ENCODE results near the gene RPS6KB2.
A peak's percentile ranks its signal among the peaks of the same experiment; 100 is the strongest.
"Not testable (repeated sequence)": the region's sequence is repeated elsewhere in the genome, so short reads cannot be mapped to it uniquely, and the experiment has no call there.

Gene RPS6KB2

DNA sequence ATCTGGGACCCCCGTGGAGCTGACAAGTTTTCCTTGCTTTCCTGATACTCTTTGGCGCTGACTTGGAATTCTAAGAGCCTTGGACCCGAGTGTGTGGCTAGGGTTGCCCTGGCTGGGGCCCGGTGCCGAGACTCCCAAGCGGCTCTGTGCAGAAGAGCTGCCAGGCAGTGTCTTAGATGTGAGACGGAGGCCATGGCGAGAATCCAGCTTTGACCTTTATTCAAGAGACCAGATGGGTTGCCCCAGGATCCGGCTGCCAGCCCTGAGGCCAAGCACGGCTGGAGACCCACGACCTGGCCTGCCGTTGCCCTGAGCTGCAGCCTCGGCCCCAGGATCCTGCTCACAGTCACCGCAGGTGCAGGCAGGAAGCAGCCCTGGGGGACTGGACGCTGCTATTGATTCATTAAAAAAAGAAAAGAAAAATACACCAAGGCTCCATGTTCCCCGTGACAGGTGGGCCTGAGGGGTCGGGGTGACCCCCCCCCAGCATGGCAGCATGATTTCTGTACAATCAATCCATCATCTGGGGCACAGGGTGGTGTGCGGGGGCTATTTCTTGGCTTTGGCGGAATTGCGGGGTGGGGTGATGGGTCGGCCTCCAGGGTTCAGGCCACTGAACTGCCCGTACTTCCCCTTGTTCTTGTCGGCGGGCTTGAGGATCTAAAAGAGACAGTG lies 30.2 kb upstream of the RPS6KB2 start:
- no peak for DNase-seq (ENCODE audit: low read depth)

DNA sequence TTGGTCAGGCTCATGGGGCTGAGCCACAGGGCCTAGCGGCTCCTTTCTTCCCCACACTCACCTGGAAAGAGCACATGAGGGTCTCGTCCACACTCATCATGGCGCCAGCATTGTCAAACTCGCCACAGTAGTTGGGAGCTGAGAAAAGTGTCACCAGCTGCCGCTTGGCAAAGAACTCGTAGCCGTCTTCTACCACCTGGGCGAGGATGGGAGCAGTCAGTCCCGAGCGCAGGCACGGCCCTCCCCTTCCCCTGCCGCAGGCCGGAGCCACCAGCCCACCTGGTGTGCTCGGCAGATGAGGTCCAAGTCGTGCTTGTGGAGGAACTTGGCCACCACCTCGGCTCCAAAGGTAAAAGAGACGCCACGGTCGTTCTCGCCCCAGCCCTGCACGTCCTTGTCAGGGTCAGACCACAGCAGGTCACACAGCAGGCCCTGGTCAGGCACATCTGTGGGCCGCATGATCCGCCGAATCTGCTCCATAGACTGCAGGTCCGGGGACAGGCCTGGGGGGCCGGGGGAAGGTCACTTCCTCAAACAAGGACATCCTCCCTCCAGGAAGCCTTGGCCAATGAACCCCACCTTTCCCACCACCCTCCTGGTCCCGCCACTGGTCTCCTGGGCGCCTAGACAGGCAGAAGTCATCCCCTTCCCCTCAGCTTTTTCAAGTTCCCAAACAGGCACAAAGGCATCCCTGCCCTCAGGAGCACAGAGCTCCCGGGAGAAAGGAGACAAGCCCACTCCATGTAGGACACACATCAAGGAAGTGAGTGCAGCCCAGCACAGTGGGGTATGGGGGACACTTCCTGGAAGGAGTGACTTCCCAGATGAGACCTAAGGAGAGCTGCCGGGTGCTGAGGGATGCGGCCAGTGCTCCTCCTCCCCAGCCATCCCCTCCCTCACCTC lies 29.4 kb upstream of the RPS6KB2 start:
- no peak for DNase-seq (ENCODE audit: low read depth)

DNA sequence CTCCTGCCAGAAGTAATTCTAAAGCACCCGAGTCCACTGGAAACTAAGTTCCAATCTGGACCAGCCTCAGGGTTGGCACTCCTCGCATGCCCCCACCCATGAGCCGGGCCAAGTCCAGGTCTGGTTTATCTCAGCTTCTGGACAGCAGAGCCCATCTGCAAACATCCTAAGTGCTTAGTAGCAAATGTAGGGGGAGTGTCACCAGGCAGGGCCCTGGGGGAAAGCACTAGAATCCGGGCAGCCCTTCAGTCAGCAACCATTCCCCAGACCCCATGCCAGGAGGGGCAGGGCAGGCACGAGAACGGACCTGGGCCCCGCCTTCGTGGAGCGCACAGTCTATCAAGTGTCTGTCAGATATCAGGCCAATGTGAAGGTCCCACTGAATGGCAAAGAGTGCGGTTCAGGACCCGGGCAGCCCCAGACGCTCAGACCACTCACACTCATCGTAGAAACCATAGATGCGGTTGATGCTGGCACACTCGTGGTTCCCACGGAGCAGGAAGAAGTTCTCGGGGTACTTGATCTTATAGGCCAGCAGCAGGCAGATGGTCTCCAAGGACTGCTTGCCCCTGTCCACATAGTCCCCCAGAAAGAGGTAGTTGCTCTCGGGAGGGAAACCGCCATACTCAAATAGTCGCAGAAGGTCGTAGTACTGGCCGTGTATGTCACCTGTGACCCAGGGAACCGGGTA lies 27.9 kb upstream of the RPS6KB2 start:
- DNase-seq (ENCODE audit: low read depth), result no peak

DNA sequence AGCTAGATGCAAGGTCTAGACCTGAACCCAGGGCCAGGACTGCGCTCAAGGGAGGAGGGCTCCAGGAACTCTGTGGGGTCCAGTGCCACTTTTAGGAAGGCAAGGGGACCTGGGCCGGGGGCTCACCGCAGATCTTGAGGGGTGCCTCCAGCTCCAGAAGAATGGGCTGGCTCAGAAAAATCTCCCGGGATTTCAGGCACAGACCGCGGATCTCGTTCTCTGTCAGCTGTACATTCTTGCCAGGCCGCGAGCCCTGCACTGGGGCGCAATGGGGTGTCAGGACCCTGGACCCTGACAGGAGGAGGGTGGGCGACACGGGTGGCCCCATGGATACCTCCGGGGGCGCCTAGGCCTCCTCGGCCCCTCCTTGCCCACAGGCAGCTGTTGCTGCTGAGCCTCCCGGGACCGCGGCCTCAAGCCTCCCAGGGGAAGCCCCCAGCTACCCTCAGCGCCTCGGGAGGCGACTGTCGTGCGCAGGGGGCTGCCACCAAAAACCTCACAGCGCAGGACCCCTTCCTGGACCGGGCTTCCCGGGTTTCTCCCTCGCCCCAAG lies 27.3 kb upstream of the RPS6KB2 start:
- peak; percentile 36 for DNase-seq (ENCODE audit: low read depth)

DNA sequence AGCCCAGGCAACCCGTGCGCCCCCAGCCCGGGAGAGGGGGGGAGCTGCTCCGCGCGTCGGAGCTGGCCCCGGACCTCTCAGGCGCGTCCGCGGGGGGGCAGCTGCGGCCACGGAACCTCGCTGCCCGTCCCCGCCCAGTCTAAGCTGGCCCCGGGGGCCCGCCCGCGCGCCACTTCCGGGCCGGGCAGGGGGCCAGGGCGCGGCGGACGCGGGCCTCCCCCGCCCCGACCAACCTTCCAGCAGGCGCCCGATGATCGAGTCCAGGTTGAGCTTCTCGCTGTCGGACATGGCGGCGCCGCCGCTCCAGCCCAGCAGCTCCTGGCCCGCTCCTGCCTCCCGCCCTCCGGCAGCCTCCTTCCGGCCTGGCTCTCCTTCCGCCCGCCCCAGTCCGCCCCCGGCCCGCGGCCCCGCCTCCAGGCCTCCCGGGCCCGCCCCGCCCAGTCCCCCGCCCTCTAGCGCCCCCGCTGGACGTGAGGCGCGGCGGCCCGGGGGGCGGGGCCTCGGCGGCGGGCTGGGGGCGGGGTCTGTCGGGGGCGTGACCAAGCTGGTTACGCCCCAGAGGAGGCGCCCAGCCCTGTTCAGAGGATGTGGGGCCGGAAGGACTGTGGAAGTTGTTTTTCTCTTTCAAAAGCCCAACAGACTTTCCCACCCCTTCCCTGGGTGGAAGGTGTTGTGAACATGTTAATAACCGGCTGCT lies 26.7 kb upstream of the RPS6KB2 start, which contains the start of gene PPP1CA:
PPP1CA (minus strand) TSS at position 364 of the 697 bp plus-strand sequence; CDS start at position 288, 76 bp downstream.
- DNase-seq (ENCODE audit: low read depth), result peak; percentile 91

DNA sequence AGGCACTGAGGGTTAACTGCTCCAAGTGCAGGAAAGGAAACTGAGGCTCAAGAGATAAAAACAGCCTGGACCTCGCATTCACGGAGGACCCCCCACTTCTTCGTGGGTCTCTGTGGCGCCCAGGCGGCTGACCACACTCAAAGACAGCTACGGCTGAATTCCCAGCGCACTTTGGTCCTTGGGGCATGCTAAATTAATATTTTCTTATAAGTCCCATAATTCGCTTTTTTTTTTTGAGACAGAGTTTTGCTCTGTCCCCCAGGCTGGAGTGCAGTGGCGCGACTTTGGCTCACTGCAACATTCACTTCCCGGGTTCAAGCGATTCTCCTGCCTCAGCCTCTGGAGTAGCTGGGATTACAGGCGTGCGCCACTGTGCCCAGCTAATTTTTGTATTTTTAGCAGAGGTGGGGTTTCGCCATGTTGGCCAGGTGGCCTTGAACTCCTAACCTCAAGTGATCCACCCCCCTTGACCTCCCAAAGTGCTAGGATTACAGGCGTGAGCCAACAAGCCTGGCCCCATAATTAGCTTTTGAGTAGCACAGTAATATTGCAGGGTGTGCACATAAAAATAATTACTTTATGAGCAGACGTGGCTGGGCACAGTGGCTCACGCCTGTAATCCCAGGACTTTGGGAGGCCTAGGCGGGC lies 26.0 kb upstream of the RPS6KB2 start:
- not testable (repeated sequence) for DNase-seq (ENCODE audit: low read depth)

DNA sequence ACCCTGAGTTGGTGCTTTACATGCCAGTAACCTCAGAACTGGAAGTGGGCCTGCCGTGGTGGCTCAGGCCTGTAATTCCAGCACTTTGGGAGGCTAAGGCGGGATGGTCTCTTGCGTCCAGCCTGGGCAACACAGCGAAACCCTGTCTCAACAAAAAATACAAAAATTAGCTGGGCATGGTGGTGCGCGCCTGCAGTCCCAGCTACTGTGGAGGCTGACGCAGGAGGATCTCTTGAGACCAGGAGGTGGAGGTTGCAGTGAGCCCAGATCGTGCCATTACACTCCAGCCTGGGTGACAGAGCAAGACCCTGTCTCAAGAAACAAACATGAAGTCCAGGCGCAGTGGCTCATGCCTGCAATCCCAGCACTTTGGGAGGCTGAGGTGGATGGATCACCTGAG lies 25.2 kb upstream of the RPS6KB2 start:
- DNase-seq (ENCODE audit: low read depth), result not testable (repeated sequence)

DNA sequence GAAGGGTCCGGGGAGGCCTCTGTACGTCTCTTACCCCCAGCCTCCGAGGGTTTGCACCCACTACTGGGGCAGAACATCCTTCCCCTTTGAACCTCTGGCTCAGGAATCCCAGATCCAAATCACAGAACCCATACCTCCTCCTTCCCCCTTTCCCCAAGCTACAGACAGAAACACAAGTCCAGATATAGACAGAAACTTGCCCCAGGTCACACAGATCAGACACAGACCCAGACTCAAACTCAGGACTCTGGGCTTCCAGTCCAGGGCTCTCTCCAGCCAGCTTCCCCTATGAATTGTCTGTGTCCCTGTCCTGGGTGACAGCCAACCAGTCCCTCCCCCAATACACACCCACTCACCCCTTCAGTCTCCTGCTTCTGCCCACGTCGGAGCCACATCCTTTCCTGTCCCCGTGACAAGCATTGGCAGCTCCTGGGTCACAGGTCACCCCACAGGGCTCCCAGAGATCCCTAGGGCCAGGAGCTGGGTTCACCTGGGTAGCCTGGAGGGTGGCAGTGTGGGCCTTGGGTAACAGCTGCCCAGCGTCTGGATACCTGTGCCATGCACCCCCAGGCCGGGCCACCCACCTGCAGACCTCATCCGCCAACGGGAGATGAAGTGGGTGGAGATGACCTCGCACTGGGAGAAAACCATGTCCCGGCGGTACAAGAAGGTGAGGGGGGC lies 23.6 kb upstream of the RPS6KB2 start:
- no peak for DNase-seq (ENCODE audit: low read depth)

DNA sequence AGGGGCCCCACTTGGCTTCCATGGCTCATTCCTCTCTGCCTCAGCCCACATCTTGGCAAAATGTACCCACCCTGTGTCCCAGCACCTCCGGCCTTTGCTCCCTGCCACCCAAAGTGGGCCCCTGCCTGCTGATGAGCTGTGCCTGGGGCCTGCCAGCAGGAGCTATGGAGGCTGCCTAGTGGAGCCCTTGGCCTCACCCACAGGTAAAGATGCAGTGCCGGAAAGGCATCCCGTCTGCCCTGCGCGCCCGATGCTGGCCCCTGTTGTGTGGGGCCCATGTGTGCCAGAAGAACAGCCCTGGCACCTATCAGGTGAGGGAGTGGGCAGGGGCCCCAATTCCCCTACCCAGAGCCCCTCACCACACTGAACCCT lies 23.1 kb upstream of the RPS6KB2 start:
- no peak for DNase-seq (ENCODE audit: low read depth)

DNA sequence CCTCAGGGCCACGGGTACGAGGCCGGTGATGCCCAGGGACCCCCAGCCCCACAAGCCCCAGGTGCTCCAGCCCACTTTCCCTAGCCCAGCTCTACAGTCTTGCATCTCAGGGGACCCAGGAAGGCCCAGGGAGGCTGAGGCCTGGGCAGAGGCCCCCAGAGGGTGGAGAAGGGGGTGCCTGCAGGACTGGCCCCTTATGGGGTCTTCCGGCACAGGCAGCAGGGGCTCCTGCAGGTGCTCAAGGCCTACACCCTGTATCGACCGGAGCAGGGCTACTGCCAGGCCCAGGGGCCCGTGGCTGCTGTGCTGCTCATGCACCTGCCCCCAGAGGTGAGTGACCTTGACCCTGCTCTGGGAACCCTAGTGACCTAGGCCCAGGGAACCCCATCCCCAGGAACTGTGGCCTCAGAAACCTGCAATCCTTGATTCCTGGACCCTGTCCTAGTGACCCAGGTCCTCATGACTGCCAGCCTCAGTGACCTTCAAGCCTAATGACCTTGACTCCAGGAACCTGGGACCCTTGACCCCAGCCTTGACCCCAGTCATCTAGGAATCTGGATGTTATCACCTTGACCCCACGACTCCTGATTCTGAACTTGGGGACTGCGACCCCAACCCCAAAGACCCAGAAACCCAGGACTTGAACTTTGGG lies 22.5 kb upstream of the RPS6KB2 start:
- DNase-seq (ENCODE audit: low read depth), result no peak

DNA sequence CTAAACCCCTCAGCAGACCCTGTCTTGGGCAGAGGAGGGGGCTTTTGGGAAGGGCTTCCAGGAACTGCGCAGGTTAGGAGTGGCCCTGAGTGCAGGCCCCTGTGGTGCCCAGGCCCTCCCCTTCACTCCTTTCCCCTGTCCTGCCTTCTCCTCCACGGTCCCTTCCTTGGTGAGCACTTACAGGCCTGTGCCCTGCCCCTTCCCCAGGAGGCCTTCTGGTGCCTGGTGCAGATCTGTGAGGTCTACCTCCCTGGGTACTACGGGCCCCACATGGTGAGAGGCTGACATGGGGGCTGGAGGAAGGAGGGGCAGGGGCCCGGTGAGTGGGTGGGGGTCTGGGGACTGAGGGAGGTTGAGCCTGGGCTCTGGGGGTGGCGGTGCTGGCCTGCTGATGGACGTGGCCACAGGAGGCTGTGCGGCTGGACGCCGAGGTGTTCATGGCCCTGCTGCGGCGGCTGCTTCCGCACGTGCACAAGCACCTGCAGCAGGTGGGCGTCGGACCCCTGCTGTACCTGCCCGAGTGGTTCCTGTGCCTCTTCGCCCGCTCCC lies 21.8 kb upstream of the RPS6KB2 start:
- DNase-seq (ENCODE audit: low read depth), result no peak

DNA sequence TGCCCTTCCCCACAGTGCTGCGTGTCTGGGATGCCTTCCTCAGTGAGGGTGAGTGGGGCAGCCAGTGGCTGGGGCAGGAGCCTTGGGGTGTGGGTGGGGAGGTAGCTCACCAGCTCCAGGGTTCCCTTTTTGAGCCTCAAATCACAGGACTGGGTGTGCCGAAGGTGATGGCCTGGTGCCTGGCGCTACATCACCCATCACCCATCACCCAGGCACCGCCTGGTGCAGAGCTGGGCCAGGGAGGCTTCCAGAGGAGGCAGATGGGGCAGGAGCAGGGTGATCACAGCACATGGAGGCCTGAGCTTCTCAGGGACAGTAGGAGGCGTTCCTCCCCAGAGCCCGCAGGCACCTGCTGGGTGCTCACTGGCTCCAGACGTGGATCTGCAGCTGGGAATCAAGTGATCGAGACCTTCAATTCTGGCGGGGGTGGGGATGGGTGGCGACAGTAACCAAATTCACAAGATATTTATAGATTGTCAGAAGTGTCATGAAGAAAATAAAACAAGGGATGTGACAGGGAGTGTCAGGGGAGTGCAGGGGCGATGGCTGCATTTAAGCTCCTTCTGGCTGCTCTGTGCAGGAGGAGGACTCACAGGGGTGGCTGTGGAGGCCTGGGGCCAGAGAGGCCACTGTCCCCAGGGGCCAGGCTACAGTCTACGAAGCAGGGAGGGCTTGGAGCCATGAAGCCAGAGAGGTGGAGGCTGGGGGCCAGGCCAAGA lies 21.2 kb upstream of the RPS6KB2 start:
- DNase-seq (ENCODE audit: low read depth), result no peak

DNA sequence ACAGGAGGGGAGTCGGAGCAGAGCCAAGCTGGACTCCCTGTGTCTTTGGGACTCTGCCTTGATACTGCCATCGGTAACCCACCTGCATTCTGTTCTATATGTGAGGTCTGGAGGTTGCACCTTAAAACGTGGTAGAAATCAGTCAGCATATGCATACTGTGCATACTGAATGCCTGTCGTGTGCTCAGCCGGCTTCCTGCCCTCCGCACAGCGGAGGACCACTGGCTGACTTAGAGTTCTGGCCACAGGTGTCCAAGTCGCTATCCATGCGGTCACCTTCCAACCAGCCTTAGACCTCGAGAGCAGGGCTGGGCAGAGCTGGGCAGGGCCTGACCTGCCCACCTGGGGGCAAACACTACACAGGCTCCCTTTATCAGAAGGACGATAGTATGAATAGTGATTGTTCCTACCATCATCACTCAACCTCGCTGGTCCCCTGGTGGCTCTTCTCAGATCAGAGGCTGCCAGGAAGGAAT lies 20.6 kb upstream of the RPS6KB2 start:
- DNase-seq (ENCODE audit: low read depth), result no peak

DNA sequence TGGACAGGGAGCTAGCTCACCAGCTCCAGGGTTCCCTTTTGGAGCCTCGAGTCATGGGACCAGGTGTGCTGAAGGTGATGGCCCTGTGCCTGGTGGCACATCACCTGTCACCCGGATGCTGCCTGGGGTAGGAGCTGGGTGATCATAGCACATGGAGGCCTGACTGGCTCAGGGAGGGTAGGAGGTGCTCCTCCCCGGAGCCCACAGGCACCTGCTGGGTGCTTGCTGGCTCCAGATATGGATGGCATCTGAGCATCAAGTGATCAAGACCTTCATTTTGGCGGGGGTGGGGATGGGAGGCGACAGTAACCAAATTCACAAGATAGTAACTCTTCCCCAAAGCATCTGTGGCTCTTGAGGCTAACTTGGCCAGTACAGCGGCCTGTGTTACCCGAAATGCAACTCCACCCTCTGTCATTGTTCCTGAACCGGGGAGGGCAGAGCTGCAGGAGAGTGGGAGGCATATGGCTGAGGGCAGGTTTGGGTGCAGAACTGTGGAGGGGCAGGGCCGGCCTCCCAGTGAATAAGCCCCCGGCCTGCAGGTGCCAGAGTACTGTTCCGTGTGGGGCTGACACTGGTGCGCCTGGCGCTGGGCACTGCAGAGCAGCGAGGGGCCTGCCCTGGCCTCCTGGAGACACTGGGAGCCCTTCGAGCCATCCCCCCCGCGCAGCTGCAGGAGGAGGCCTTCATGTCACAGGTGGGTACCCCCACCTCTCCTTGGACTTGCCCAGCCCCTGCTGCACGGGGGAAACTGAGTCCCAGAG lies 19.7 kb upstream of the RPS6KB2 start:
- no peak for DNase-seq (ENCODE audit: low read depth)

DNA sequence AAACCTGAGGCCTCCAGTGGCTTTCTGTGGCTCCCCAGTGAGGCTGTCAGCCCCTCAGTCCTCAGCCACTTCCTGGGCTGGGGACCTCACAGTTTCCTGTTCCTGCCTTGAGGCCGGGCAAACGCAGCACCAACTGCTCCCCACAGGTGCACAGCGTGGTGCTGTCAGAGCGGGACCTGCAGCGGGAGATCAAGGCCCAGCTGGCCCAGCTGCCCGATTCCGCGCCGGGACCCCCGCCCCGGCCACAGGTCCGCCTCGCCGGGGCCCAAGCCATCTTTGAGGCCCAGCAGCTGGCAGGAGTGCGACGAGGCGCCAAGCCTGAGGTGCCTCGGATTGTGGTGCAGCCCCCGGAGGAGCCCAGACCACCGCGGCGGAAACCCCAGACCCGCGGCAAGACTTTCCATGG lies 19.0 kb upstream of the RPS6KB2 start:
- DNase-seq (ENCODE audit: low read depth), result no peak

DNA sequence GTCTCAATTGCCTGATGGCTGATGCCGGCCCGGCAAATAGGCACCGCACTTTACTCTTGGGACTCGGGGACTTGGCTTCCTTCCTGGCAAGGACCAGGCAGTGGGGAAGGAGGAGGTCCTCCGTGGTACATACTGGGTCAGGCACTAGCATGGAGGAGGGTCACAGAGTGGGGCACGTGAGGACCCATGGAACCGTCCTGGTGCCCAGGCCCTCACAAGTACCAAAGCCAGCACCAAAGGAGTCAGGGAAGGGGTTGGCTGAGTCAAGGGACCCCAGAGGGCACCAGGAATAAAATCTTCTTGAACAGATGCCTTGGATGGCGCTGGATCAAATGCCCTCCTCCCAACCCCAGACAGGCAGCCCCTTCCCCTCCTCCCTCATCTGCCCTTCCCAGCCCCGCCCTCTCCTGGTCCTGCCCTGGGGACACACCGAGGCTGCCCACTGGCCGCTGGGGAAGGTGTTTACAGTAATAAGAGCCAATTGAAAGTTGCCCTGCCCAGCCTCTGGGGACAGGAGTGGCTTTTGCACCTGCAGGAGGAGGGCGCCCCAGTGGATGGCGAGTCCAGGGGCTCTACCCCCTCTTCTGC lies 18.4 kb upstream of the RPS6KB2 start:
- no peak for DNase-seq (ENCODE audit: low read depth)

DNA sequence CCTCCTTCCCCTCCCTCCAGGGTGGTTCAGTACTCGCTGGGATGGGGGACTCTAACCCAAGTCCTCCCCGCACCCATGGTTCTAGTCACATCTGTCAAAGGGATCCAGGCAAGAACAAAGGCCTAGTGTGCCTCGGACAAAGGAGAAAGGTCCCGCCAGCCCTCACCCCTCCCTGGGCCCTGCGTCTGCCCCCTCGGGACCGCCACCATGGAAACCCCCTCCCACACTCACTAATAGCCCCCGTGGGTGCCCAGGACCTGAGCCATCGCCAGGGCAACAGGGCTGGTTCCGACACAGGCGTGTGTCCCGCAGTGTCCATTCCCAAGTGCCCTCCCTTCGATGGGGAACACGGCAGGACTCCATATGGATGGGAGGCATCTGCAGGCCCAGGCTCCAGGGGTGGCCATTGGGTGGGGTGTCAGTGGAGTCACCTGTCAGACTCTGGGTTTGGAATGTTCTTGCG lies 17.9 kb upstream of the RPS6KB2 start:
- no peak for DNase-seq (ENCODE audit: low read depth)

All from ELR (cell line).